ENCODE data around the gene CXCL14.

The CXCL14 gene

GRCh38 chr5:135547590-135548254 lies 31.1 kb downstream of the CXCL14 start:
- TF ChIP-seq CTCF (IDR thresholded peaks at IDR 0.05; ENCODE audit: low read length, missing control alignments) = no peak
- no peak for DNase-seq (ENCODE audit: low read depth)
- no peak overlapping the region for H3K4me3 ChIP-seq (replicated peaks; ENCODE audit: low read depth, low read length)

- no peak for TF ChIP-seq CTCF (IDR thresholded peaks at IDR 0.05; ENCODE audit: low read length, missing control alignments)
- no peak overlapping the region for H3K4me3 ChIP-seq (replicated peaks; ENCODE audit: low read depth, low read length)
- DNase-seq (ENCODE audit: low read depth) = no peak
Observed at GRCh38 chr5:135546912-135547311, 31.9 kb downstream of the CXCL14 start.

GRCh38 chr5:135546101-135546500 lies 32.7 kb downstream of the CXCL14 start:
- TF ChIP-seq CTCF (IDR thresholded peaks at IDR 0.05; ENCODE audit: low read length, missing control alignments) = no peak
- no peak overlapping the region for H3K4me3 ChIP-seq (replicated peaks; ENCODE audit: low read depth, low read length)
- DNase-seq (ENCODE audit: low read depth) = no peak

GRCh38 chr5:135545099-135545498 lies 33.7 kb downstream of the CXCL14 start:
- DNase-seq (ENCODE audit: low read depth) = no peak
- H3K4me3 ChIP-seq (replicated peaks; ENCODE audit: low read depth, low read length) = no peak overlapping the region
- no peak for TF ChIP-seq CTCF (IDR thresholded peaks at IDR 0.05; ENCODE audit: low read length, missing control alignments)

- no peak for DNase-seq (ENCODE audit: low read depth)
- peak overlapping the region; percentile 36 for H3K4me3 ChIP-seq (replicated peaks; ENCODE audit: low read depth, low read length)
- TF ChIP-seq CTCF (IDR thresholded peaks at IDR 0.05; ENCODE audit: low read length, missing control alignments) = no peak
Observed at GRCh38 chr5:135543485-135544304, 35.1 kb downstream of the CXCL14 start.

- DNase-seq (ENCODE audit: low read depth) = no peak
- TF ChIP-seq CTCF (IDR thresholded peaks at IDR 0.05; ENCODE audit: low read length, missing control alignments) = no peak
- H3K4me3 ChIP-seq (replicated peaks; ENCODE audit: low read depth, low read length) = no peak overlapping the region
Observed at GRCh38 chr5:135543001-135543484, 35.7 kb downstream of the CXCL14 start.
